ENCODE measurements around the gene PKN1. TPM values are rescaled to one million over a fixed set of nuclear protein-coding genes. Genes with fewer than 3 reads are reported as not detected.

PKN1 gene
- total and polyA plus RNA-seq, 9 of the 15 experiments (the other 6 are each of a cell fraction or from before 2014, with no cell fraction given) = 0.30 to 228 (median 77.5) TPM

DNA sequence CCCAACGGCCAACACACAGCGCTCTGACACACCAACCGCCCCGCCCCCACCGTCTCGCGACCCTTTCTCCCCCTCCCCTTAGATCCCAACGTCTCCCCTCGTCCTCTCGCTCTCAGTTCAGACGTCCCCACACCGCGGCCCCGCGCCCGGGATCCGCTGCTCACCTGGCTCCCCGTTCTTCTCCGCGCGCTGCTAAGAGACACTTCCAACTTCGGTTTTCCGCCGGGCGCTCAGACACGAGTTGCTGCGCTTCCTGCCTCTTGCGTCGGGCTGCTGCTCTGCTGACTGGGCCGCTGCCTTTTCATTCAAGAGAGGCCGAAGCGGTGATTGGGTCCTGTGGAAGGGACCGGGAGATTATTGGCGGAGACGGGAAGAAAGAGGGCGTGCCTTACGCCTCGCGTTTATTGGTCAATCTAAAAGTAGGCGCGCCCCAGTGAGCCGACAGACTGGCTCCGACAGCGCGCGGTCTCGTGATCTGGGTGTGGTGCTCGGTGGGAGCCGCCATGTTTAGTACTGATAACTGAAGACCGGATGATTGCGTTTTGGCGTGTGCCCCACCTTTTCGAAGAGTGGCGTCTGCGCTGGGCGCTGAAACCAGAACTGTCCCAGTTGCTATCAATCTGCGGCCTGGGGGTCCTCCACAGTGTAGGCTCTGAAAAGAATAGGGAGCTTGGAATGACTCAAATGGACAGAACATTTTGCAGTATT, 13.8 kb upstream of the PKN1 start, which contains the start of gene DDX39A (continued):
- TF ChIP-seq, protein P1, sequence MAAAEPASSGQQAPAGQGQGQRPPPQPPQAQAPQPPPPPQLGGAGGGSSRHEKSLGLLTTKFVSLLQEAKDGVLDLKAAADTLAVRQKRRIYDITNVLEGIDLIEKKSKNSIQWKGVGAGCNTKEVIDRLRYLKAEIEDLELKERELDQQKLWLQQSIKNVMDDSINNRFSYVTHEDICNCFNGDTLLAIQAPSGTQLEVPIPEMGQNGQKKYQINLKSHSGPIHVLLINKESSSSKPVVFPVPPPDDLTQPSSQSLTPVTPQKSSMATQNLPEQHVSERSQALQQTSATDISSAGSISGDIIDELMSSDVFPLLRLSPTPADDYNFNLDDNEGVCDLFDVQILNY (CRISPR knock-in tag; IDR thresholded peaks at IDR 0.05) = no peak
- peak; percentile 80; the same call in 1 of the 2 replicates for TF ChIP-seq ATF7 (IDR thresholded peaks at IDR 0.05)
- TF ChIP-seq MAFG (tag; conservative IDR thresholded peaks at IDR 0.05) = no peak
- TF ChIP-seq ZNF146 (CRISPR knock-in tag; IDR thresholded peaks at IDR 0.05; ENCODE audit: unreplicated experiment) = no peak
- TF ChIP-seq, protein P2, sequence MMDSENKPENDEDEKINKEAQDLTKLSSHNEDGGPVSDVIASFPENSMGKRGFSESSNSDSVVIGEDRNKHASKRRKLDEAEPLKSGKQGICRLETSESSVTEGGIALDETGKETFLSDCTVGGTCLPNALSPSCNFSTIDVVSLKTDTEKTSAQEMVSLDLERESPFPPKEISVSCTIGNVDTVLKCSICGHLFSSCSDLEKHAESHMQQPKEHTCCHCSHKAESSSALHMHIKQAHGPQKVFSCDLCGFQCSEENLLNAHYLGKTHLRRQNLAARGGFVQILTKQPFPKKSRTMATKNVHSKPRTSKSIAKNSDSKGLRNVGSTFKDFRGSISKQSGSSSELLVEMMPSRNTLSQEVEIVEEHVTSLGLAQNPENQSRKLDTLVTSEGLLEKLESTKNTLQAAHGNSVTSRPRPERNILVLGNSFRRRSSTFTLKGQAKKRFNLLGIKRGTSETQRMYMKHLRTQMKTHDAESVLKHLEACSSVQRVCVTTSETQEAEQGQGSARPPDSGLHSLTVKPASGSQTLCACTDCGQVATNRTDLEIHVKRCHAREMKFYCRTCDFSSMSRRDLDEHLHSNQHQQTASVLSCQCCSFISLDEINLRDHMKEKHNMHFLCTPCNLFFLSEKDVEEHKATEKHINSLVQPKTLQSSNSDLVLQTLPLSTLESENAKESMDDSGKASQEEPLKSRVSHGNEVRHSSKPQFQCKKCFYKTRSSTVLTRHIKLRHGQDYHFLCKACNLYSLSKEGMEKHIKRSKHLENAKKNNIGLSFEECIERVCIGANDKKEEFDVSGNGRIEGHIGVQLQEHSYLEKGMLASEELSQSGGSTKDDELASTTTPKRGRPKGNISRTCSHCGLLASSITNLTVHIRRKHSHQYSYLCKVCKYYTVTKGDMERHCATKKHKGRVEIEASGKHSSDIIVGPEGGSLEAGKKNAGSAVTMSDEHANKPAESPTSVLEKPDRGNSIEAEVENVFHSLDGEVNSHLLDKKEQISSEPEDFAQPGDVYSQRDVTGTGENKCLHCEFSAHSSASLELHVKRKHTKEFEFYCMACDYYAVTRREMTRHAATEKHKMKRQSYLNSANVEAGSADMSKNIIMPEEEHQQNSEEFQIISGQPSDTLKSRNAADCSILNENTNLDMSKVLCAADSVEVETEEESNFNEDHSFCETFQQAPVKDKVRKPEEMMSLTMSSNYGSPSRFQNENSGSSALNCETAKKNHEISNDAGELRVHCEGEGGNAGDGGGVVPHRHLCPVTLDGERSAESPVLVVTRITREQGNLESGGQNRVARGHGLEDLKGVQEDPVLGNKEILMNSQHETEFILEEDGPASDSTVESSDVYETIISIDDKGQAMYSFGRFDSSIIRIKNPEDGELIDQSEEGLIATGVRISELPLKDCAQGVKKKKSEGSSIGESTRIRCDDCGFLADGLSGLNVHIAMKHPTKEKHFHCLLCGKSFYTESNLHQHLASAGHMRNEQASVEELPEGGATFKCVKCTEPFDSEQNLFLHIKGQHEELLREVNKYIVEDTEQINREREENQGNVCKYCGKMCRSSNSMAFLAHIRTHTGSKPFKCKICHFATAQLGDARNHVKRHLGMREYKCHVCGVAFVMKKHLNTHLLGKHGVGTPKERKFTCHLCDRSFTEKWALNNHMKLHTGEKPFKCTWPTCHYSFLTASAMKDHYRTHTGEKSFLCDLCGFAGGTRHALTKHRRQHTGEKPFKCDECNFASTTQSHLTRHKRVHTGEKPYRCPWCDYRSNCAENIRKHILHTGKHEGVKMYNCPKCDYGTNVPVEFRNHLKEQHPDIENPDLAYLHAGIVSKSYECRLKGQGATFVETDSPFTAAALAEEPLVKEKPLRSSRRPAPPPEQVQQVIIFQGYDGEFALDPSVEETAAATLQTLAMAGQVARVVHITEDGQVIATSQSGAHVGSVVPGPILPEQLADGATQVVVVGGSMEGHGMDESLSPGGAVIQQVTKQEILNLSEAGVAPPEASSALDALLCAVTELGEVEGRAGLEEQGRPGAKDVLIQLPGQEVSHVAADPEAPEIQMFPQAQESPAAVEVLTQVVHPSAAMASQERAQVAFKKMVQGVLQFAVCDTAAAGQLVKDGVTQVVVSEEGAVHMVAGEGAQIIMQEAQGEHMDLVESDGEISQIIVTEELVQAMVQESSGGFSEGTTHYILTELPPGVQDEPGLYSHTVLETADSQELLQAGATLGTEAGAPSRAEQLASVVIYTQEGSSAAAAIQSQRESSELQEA (IDR thresholded peaks at IDR 0.05; ENCODE audit: low read depth) = no peak
- TF ChIP-seq MYNN (IDR thresholded peaks at IDR 0.05) = 0 out of 2 replicates have a peak, but pooled peaks have one; percentile 32
- no peak for TF ChIP-seq MYNN (CRISPR knock-in tag; IDR thresholded peaks at IDR 0.05)
- TF ChIP-seq ZNF79 (CRISPR knock-in tag; IDR thresholded peaks at IDR 0.05; ENCODE audit: low read depth) = no peak
- TF ChIP-seq HCFC1 (IDR thresholded peaks at IDR 0.05; ENCODE audit: low read depth, low read length) = peak; percentile 52
- peak; percentile 98 for TF ChIP-seq RBFOX2 (IDR thresholded peaks at IDR 0.05; ENCODE audit: low read depth, low read length)
- TF ChIP-seq ZNF695 (CRISPR knock-in tag; IDR thresholded peaks at IDR 0.05) = no peak
- no peak for TF ChIP-seq SMAD2 (IDR thresholded peaks at IDR 0.05; ENCODE audit: low read depth, low read length)
- peak; percentile 82; the same call in 1 of the 2 replicates for TF ChIP-seq LCOR (CRISPR knock-in tag; IDR thresholded peaks at IDR 0.05)
- no peak for TF ChIP-seq ZNF717 (CRISPR knock-in tag; IDR thresholded peaks at IDR 0.05)
- no peak for TF ChIP-seq ZNF316 (IDR thresholded peaks at IDR 0.05)
- TF ChIP-seq NRF1 (conservative IDR thresholded peaks at IDR 0.05 in 1 of 2, IDR thresholded peaks at IDR 0.05 in 1 of 2) = no peak; a peak in 3 of 4 replicates
- TF ChIP-seq TOE1 (IDR thresholded peaks at IDR 0.05; ENCODE audit: borderline replicate concordance) = peak; percentile 96
- no peak for TF ChIP-seq TOE1 (CRISPR knock-in tag; IDR thresholded peaks at IDR 0.05; ENCODE audit: borderline replicate concordance, low read depth)
- TF ChIP-seq, protein P3, sequence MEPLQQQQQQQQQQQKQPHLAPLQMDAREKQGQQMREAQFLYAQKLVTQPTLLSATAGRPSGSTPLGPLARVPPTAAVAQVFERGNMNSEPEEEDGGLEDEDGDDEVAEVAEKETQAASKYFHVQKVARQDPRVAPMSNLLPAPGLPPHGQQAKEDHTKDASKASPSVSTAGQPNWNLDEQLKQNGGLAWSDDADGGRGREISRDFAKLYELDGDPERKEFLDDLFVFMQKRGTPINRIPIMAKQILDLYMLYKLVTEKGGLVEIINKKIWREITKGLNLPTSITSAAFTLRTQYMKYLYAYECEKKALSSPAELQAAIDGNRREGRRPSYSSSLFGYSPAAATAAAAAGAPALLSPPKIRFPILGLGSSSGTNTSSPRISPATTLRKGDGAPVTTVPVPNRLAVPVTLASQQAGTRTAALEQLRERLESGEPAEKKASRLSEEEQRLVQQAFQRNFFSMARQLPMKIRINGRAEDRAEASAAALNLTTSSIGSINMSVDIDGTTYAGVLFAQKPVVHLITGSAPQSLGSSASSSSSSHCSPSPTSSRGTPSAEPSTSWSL (CRISPR knock-in tag; IDR thresholded peaks at IDR 0.05; ENCODE audit: borderline replicate concordance) = no peak
- no peak for TF ChIP-seq TRIM24 (IDR thresholded peaks at IDR 0.05)
